Measurements from ENCODE around the gene GHITM.
"Not testable (repeated sequence)": the region's sequence is repeated elsewhere in the genome, so short reads cannot be mapped to it uniquely, and the experiment has no call there.

GHITM gene

GRCh38 chr10:84176836-84177474 lies 37.6 kb downstream of the GHITM start:
- DNase-seq = no peak

DNA sequence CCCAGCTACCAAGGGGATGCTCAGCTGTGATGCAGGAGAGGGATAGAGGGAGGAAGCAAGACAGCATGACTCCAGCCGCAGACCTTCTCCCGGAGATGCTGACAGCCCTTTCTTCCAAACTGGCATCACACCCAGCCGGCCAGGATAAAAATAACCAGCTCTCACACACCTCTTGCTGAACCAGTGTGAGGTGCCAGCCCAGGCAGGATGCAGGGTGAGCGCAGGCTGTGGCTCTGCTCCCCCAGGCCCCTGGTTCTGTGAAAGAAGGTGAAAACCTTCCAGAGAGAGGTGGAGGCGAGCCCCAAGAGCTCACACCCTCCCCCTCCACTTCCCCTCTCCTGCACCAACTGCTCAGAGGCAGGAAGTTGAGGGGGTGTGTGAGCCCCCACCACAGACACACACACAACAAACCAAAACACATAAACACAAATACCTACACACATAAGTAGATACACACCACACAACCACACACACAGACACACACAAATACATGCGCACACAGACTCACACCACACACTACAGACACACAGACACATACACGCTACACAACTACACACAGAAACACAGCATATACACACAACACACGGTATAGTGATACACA lies 38.3 kb downstream of the GHITM start:
- no peak for DNase-seq

DNA sequence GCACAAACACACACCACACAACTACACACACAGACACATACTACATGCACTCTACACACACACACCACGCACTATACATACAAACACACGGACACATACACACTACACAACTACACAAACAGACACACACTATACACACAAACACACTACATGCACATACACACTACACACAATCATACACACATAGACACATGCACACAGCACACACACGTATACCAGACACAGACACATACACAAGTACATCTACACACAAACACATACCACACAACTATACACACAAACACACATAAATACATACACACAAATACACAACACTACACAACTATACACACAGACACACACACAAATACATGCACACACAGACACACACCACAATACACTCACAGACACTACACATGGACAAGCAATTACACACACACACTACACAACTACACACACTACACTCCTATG lies 38.9 kb downstream of the GHITM start:
- no peak for DNase-seq

DNA sequence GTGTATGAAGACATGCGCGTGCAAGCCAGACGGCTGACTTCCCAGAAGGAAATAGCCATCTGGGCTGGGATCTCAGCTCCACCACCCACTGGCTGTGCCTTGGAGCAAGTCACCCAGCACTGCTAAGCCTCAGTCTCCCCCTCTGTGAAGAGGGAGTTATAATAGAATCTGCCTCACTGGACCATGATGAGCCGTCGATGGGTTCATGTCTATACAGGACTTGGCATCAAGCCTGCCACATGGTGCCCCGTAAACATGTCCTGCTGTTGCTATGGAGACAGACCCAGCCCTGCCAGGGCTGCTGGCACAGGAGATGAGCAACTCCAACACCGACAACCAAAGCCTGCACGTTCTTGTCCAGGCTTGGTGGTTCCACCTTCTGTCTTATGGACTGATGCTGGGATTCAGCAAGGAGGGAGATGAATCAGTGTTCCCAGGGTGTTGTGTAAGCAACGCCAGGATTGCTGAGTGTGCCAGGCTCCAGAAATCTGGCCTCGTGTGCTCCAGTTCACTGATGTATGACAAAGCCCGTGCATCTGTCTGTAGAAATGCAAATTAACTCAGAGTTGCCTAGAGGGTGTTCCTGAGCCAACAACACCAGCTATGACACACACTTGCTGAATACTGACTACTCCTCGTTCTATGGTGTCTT lies 39.9 kb downstream of the GHITM start:
- no peak for DNase-seq

- not testable (repeated sequence) for DNase-seq
Measured at GRCh38 chr10:84180386-84180785, 41.1 kb downstream of the GHITM start.

DNA sequence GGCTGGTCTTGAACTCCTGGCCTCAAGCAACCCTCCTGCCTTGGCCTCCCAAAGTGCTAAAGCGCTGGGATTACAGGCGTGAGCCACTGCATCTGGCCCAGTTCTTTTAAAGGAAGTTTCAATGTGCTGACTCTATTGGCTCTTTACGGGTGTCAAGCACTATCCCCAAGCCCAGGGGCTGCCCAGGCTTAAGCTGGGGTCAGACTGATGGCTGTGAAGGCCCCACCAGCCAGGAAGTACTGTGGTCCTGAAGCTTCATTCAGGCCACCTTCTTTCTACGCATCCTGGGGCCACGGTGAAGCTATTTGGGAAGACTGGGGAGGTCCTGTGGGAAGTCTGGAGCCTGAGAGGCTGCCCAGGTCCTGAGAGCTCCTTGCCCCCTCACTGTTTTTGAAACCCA lies 42.3 kb downstream of the GHITM start:
- DNase-seq = no peak

DNA sequence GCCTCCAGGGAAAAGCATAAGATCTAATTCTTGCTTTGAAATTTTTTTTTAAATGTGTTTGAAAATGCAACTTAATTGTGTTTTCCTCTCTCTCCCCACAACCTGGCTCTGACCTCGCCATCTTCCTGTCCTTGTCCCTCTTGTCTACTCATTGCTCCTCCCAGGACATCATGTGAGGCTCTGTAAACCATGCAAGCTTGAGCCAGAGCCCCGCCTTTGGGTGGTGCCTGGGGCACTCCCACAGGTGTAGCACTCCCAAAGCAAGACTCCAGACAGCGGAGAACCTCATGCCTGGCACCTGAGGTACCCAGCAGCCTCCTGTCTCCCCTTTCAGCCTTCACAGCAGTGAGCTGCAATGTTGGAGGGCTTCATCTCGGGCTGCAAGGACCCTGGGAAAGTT lies 45.2 kb downstream of the GHITM start:
- DNase-seq = no peak

DNA sequence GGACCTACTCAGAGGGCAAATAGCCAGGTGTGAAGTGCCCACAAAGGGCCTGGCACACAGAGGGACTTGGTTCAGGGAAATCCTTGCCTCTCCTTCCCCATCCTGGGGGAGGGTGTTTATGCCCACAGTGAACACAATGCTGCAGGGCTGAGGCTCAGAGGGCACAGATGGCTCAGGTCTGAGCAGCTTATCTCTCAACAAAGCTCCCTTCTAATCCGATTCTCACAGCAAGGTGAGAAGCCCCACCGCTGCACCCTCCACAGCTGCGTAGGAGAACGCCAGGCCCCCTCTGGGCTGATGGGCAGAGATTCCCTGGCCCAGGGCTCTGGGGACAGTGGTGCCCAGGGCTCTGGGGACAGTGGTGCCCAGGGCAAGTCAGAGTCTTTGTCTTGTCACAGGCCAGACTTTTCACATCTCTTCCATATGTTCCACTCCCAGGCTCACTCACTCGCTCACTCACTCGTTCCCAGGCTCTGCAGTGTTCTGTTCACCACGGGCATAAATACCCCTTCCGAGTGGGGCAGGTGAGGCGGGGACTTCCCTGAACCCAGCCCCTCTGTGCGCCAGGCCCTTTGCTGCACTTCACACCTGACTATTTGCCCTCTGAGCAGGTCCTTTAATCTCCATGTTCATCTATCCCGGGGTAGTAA lies 46.3 kb downstream of the GHITM start:
- no peak for DNase-seq

GRCh38 chr10:84188815-84189214 lies 49.5 kb downstream of the GHITM start:
- no peak for DNase-seq

- no peak for DNase-seq
Measured at GRCh38 chr10:84190621-84191020, 51.3 kb downstream of the GHITM start.

DNA sequence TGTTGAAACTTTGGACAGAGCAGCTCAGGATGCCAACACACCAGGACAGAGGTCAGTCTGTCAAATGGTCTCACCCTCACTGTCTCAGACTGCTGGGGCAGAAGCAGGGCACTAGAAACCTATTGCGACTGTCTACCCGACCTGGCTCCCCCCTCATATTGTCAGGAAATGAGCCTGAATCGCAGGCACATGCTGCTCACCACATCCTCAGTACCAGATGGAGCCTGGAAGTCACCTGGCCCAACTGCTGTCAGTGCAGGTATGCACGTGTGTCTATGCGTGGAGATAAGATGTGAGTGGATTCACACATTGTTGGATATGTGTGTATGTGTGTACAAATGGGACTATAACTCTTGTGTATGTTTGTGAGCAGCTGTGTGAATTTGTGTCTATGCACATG lies 51.8 kb downstream of the GHITM start:
- DNase-seq = no peak

DNA sequence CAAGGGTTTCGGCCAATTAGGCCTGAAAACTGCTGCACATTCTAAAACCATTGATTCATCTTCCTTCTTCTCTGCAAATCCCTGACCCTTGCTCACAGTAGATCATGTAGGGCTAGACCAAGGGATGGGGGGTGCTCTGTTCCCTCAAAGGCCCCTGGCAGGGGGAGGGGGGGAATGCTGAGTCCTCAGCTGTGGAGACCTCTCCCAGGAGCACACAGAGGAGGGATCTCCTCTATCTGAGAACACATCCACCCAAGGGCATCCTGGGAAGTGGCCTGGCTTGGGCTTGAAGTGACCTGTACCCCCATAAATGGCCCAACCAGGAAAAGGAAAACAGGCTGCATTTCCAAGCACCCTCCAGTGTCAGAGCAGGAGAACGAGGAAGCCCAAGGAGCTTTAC lies 54.0 kb downstream of the GHITM start:
- DNase-seq = no peak

DNA sequence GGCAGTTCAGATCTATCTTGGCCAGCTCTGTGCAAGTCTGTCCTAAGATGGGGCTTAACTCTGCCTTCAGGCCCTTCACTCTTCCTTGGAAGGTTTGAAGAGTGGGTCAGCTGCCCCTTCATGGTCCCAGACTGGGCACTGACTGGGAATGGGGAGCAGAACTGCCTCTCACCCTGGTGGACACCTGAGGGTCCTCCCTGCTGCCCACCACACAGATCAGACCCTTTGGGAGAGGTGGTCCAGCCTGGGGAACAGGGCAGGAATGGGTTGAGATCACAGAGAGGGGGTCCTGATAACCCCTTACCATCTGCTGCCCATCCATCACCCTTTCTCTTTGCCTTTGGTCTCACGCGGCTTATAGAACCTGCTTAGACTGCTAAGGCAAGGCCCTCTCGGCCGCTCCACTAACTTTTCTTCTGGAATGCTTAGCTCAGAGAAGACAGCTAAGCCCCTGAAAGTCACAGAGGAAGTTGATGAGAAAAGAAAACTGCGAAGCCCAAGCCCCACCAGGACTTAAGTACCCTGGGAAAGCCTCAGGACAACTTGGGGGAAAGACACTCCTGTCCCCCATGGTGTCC lies 54.6 kb downstream of the GHITM start:
- no peak for DNase-seq

DNA sequence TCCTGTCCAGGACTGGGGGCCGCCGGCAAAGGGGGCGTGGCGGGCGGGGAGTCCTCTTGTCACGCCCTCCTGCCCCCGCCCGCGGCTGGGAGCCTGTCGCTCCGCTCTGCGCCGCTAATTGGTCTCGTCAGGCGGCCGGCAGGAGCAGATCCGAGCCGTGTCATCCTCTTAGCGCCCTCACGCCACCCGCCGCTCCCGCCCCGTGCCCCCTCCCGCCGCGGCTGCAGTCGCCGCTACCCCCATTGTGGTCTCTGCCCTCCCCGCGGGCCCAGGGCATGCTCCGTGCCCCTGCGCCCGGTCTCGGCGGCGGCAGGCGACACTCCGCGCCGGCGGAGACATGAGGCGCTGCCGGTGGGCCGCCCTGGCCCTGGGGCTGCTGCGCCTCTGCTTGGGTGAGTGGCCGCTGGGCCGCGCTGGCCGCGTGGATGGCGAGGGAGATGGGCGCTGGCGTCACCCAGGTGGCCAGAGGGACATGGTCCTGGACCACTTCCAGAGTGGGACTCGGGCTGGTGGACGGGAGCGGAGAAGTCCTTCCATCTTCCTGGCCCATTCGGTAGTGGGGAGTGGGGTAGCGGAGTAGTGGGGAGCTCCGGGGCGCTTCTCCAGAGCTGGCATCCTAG lies 55.2 kb downstream of the GHITM start, which contains the start of gene CDHR1:
TSS of gene CDHR1 (plus strand) at position 114 of the 620 bp plus-strand sequence. CDS start at position 338, 224 bp downstream.
- DNase-seq = no peak

DNA sequence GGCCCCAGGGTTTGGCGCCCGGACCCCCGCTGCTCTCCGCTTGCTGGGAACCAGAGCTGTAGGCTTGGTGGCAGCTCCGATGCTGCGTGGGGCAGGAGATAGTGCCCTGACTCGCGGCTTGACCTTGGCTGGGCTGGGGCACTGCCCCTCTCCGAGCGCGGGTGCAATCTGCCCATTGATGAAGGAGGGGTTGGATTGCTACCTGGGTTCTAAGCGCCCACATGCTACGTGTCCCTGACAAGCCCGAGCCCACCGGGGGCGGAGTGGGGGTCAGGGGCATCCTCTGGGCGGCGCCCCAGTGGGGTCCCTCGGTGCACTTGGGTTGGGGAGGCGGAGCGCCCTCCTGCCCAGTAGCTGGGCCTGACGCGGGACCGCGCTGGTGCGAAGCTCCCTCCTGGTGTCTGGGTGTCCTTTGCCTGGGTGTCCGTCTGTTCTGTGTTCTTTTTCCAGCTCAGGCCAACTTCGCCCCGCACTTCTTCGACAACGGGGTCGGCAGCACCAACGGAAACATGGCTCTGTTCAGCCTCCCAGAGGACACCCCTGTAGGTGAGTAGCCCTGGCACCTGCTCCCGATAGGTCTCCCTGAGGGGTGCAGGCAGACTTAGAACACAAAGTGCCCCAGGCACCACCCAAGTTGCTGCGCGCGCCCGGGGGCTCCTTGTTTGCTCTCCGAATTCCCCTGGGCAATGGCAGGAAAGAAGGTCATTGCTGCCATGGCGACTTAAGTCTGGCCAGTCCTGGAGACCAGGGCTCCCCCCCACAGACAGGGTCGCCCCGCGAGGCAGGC lies 55.9 kb downstream of the GHITM start:
- no peak for DNase-seq

DNA sequence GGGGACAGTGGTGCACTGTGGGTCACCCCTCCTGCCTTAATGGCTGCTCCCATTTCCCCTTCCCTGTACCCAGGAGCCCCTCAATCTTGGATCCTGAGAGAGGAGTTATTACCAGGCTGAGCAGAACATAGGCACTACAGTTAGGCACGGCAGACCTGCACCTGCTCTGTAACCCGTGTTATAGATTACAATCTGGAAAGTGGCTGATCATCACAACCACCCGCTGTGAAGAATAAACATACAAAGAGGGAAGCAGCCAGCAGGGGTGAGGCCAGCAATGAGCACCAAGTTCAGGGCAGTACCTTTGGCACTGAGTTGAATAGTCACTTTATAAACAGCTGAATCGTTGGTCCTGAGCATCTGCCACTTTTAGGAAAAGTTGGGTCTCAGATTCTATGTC lies 56.8 kb downstream of the GHITM start:
- no peak for DNase-seq

DNA sequence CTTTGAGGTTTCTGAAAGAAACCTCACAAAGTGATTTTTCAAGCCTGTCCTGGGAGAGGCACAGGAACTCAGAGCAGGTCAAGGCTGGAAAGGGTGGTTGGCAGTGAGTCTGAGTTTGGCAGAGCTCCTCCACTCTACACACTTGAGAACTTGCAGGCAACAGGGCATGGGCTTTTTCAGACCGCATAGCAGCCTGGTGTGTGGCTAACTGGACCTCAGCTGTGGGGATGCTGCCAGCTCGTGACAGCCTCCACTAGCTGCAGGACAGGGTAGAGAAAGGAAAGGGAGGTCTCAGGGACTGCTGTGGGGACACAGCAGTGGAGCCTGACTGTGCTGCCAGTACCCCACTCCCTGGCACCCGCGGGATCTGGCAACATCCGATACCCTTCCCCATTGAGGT lies 57.6 kb downstream of the GHITM start:
- no peak for DNase-seq

- no peak for DNase-seq
Measured at GRCh38 chr10:84197643-84198042, 58.3 kb downstream of the GHITM start.

DNA sequence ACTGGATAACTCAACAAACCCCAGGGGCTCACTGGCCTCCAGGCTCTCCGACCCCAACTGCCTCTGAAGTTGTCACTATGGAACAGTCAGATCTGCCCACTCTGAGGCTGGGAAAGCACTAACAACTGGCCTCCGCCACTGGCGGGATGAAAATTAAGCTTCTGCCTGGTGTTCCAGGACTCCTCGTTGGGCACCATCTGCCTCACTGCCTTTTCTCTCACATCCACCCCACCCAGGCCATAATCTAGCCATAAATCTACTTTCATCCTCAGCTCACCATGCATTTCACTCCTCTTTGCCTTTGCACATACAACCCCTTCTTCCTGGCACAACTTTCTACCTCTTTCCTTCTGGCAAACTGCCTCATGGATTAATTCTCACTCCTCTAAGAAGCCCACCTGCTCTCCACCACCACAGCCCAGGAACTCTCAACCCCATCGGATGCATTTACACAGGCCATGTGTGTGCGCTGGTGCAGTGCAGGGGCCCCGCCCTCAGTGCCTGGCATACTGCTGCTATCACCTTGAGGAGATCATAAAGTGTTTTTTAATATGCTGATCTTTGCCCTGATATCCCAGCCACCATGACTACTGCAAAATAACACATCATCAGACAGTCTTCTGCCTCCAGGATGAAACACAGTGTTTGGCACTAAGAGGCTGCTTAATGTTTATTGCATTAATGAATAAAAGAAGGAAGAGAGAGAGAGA lies 59.1 kb downstream of the GHITM start:
- DNase-seq = no peak

GRCh38 chr10:84200537-84201243 lies 61.4 kb downstream of the GHITM start:
- DNase-seq = no peak

DNA sequence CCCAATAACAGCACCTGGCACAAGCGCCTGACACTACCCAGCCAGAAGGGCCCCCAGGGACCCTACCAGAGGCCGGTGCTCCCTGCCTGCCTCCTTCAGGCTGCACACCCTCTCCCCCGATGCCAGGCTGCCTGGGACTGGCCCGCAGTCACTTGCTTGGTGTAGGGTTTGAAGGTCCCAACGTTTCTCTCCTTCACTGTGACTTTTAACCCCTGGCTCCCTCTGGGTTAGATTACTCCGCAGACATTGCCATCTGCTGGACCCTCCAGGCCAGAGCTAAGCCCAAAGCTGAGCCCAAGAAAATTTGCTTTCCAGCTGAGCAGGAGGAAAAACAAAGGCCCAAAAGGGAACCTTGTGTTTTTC lies 61.9 kb downstream of the GHITM start:
- no peak for DNase-seq

Measured in midbrain (tissue), 1 donor.